CD4-positive, alpha-beta T cell (primary cell): ENCODE results near the gene CNTN2. TPM values are rescaled to one million over a fixed set of nuclear protein-coding genes. Genes with fewer than 3 reads are reported as not detected.

ENCODE experiments used
- ATAC-seq: fragments of 200-7000 bp; cut with Tn5 transposase; one replicate; pipeline ENCODE4 v1.10.0; 2022; ENCODE audit warnings: mild to moderate bottlenecking; ENCODE audit not compliant: poor library complexity
- CTCF ChIA-PET: fragments of 350-600 bp; sonication (Branson Sonifier 250); formaldehyde crosslinking; loops from one replicate; lab custom pipeline; 2021; ENCODE audit warnings: antibody characterized with exemption, inconsistent platforms; lab: Charles Lee
- POLR2A ChIA-PET: fragments of 350-600 bp; sonication (Branson Sonifier 250); formaldehyde crosslinking; loops from one replicate; lab custom pipeline; 2021; ENCODE audit warnings: antibody characterized with exemption, inconsistent platforms; lab: Charles Lee
- DNase-seq, 14 experiments: peaks; one replicate each; pipeline ENCODE4 v3.0.0-alpha.2; 2013 to 2020; ENCODE audit warnings: mixed read lengths in 2 of 14
- H3K27ac ChIP-seq, 2 donors: one replicate each; pipeline versions ENCODE4 v1.5.1 to v1.7.0; 2013; ENCODE audit warnings: low read length in 2 of 2, low read depth in 1 of 2, mild to moderate bottlenecking in 1 of 2
- H3K27me3 ChIP-seq, 2 experiments: 1 replicate in 1 of 2; 2 replicates in 1 of 2; pipeline versions ENCODE4 v1.6.1 to v1.7.0; 2013; ENCODE audit warnings: low read length in 2 of 2, control low read depth in 1 of 2, mild to moderate bottlenecking in 1 of 2, moderate library complexity in 1 of 2; ENCODE audit not compliant: insufficient read depth in 2 of 2, control insufficient read depth in 1 of 2
- H3K36me3 ChIP-seq: one replicate; pipeline ENCODE4 v1.6.1; 2013; ENCODE audit warnings: low read length, control low read depth; ENCODE audit not compliant: insufficient read depth
- H3K4me1 ChIP-seq: one replicate; pipeline ENCODE4 v1.6.1; 2013; ENCODE audit warnings: low read length, control low read depth; ENCODE audit not compliant: insufficient read depth
- H3K4me3 ChIP-seq: one replicate; pipeline ENCODE4 v1.5.1; 2013; ENCODE audit warnings: mild to moderate bottlenecking, low read length, moderate library complexity
- H3K9me3 ChIP-seq, 2 experiments: 1 replicate in 1 of 2; 2 replicates in 1 of 2; pipeline versions ENCODE4 v1.6.1 to v1.7.0; 2013; ENCODE audit warnings: low read length in 2 of 2, mild to moderate bottlenecking in 2 of 2, control low read depth in 1 of 2, moderate library complexity in 1 of 2; ENCODE audit not compliant: control insufficient read depth in 1 of 2, insufficient read depth in 1 of 2
- H3K27ac Mint-ChIP-seq: one replicate; pipeline ENCODE4 v1.8.0; 2020; ENCODE audit warnings: mixed read lengths
- H3K27me3 Mint-ChIP-seq: one replicate; pipeline ENCODE4 v1.8.0; 2021; ENCODE audit warnings: mixed read lengths
- H3K36me3 Mint-ChIP-seq: one replicate; pipeline ENCODE4 v1.8.0; 2021; ENCODE audit warnings: low read depth, mixed read lengths
- H3K4me1 Mint-ChIP-seq: one replicate; pipeline ENCODE4 v1.8.0; 2021; ENCODE audit warnings: low read depth, mixed read lengths
- H3K4me3 Mint-ChIP-seq: one replicate; pipeline ENCODE4 v1.8.0; 2020; ENCODE audit warnings: mild to moderate bottlenecking, mixed read lengths
- H3K9me3 Mint-ChIP-seq: one replicate; pipeline ENCODE4 v1.8.0; 2020; ENCODE audit warnings: mixed read lengths
- CTCF ChIP-seq: fragments of 200-600 bp; IDR thresholded peaks from one replicate; pipeline ENCODE4 v1.8.0; 2022; ENCODE audit warnings: antibody characterized with exemption, mild to moderate bottlenecking
- intact Hi-C, 2 experiments: fragments of 100-400 bp; cut with DNase I in 1 of 2; cut with micrococcal nuclease in 1 of 2; formaldehyde crosslinking; loops; one replicate each; pipeline versions ENCODE4 v1.15.1 to v1.9.0; 2023 to 2025; cut with DNase I, micrococcal nuclease
- total RNA-seq, 174 experiments: library from RNA in 2 of 174; stranded (reverse) in 2 of 174; gene quantifications; one replicate each; pipeline ENCODE4 v1.2.3 and lab custom pipeline; 2021 to 2026

CNTN2 gene
- total RNA-seq, 2 experiments from 2014 or later, result not detected

GRCh38 chr1:205084360-205084759, 41.3 kb downstream of the CNTN2 start, which contains the start of gene TMEM81:
Gene TMEM81 (minus strand): TSS chr1:205084460. CDS start chr1:205084320, 140 bp downstream.
- Histone ChIP-seq H3K4me3 (no peak within 1 kb of the TSS), H3K4me1 (no peaks in the 10 kb centered on the region), H3K36me3 (peaks cover 42% of the 10 kb centered on the region), H3K27me3 (no peaks in the 10 kb centered on the region), H3K27ac (no peak within 1 kb of the TSS), H3K9me3 (no peaks in the 10 kb centered on the region)
- no peak for ATAC-seq
- POLR2A ChIA-PET, result no interaction called here
- Mint-ChIP-seq H3K27me3 (no peaks in the 10 kb centered on the region), H3K27ac (no peak within 1 kb of the TSS), H3K4me1 (no peaks in the 10 kb centered on the region), H3K36me3 (peaks cover 66% of the 10 kb centered on the region), H3K9me3 (no peaks in the 10 kb centered on the region), H3K4me3 (no peak within 1 kb of the TSS)
- no peak for DNase-seq
- intact Hi-C loops, result no loop called here
- no peak for TF ChIP-seq CTCF
- CTCF ChIA-PET, result no interaction called here

- Histone ChIP-seq H3K27me3 (no peaks in the 10 kb centered on the region), H3K4me3 (no peak overlapping the region), H3K4me1 (no peaks in the 10 kb centered on the region), H3K9me3 (no peaks in the 10 kb centered on the region), H3K36me3 (peaks cover 74% of the 10 kb centered on the region), H3K27ac (no peak overlapping the region)
- no peak for TF ChIP-seq CTCF
- ATAC-seq (no peak), DNase-seq (no peak)
- CTCF ChIA-PET, result interaction anchor here (0.9 to 1.7 kb wide), 2 partner anchors 27 kb away, joined by 4 to 6 read pairs; no protein-coding TSS in a partner anchor
- Mint-ChIP-seq H3K4me1 (no peaks in the 10 kb centered on the region), H3K27me3 (no peaks in the 10 kb centered on the region), H3K27ac (no peak overlapping the region), H3K9me3 (no peaks in the 10 kb centered on the region), H3K4me3 (no peak overlapping the region), H3K36me3 (peaks cover 92% of the 10 kb centered on the region)
- intact Hi-C loops, result no loop called here
- POLR2A ChIA-PET, result no interaction called here
Observed at GRCh38 chr1:205088341-205088740, 45.3 kb downstream of the CNTN2 start.

GRCh38 chr1:205091043-205091740, 48.2 kb downstream of the CNTN2 start:
- intact Hi-C loops, result no loop called here
- H3K4me1 ChIP-seq, result no peaks in the 10 kb centered on the region
- H3K27me3 ChIP-seq, result no peaks in the 10 kb centered on the region
- TF ChIP-seq CTCF, result no peak
- H3K4me3 ChIP-seq, result no peak overlapping the region
- POLR2A ChIA-PET, result no interaction called here
- H3K27ac Mint-ChIP-seq, result no peak overlapping the region
- CTCF ChIA-PET, result interaction anchor here (1.2 to 1.7 kb wide), 2 partner anchors 18 to 182 kb away, joined by 3 to 4 read pairs; no protein-coding TSS in a partner anchor
- no peaks in the 10 kb centered on the region for H3K4me1 Mint-ChIP-seq
- H3K9me3 ChIP-seq, result no peaks in the 10 kb centered on the region
- no peak overlapping the region for H3K27ac ChIP-seq
- peaks cover 86% of the 10 kb centered on the region for H3K36me3 ChIP-seq
- peaks cover 93% of the 10 kb centered on the region for H3K36me3 Mint-ChIP-seq
- ATAC-seq (no peak), DNase-seq (no peak)
- no peak overlapping the region for H3K4me3 Mint-ChIP-seq
- H3K27me3 Mint-ChIP-seq, result no peaks in the 10 kb centered on the region
- H3K9me3 Mint-ChIP-seq, result no peaks in the 10 kb centered on the region
